Liver (tissue), 3 donors: ENCODE data around the gene UBE2A.

ENCODE experiments used
- EGR1 ChIP-seq, 2 donors: IDR thresholded peaks; 2 replicates each; pipeline ENCODE4 v1.6.1; 2016 to 2018; ENCODE audit warnings: antibody characterized with exemption in 2 of 2, low read depth in 2 of 2
- FOXA1 ChIP-seq: IDR thresholded peaks from 2 replicates; pipeline ENCODE4 v1.6.1; 2016; ENCODE audit warnings: antibody characterized with exemption
- JUND ChIP-seq, 2 donors: IDR thresholded peaks; 2 replicates each; pipeline ENCODE4 v1.6.1; 2016; ENCODE audit warnings: antibody characterized with exemption in 2 of 2
- NR2F2 ChIP-seq: IDR thresholded peaks from 2 replicates; pipeline ENCODE4 v1.6.1; 2016; ENCODE audit warnings: antibody characterized with exemption
- RAD21 ChIP-seq, 2 donors: IDR thresholded peaks; 2 replicates each; pipeline ENCODE4 v1.6.1; 2016; ENCODE audit warnings: antibody characterized with exemption in 2 of 2, mild to moderate bottlenecking in 2 of 2
- RXRA ChIP-seq, 2 donors: IDR thresholded peaks; 2 replicates each; pipeline ENCODE4 v1.6.1; 2017 to 2018; ENCODE audit warnings: antibody characterized with exemption in 2 of 2, mild to moderate bottlenecking in 1 of 2
- SP1 ChIP-seq: IDR thresholded peaks from 2 replicates; pipeline ENCODE4 v1.6.1; 2018; ENCODE audit warnings: antibody characterized with exemption, mild to moderate bottlenecking
- TAF1 ChIP-seq: conservative IDR thresholded peaks from 2 replicates; pipeline ENCODE4 v1.6.1; 2016; ENCODE audit warnings: antibody characterized with exemption, mild to moderate bottlenecking
- YY1 ChIP-seq: IDR thresholded peaks from 2 replicates; pipeline ENCODE4 v1.6.1; 2016; ENCODE audit warnings: antibody characterized with exemption, mild to moderate bottlenecking
- TF ChIP-seq, protein P1 (sequence below): fragments of 150-350 bp; IDR thresholded peaks from 2 replicates; pipeline ENCODE4 v1.5.1; 2017; ENCODE audit warnings: improper control_type of control experiment, low read depth, low read length; ENCODE audit not compliant: missing input control
- TF ChIP-seq, protein P2 (sequence below): IDR thresholded peaks from 2 replicates; pipeline ENCODE4 v1.6.1; 2016; ENCODE audit warnings: antibody characterized with exemption, mild to moderate bottlenecking
- TF ChIP-seq, protein P3 (sequence below): IDR thresholded peaks from 2 replicates; pipeline ENCODE4 v1.6.1; 2016; ENCODE audit warnings: antibody characterized with exemption
- donor health status: healthy.
- donor health status: healthy.

DNA sequence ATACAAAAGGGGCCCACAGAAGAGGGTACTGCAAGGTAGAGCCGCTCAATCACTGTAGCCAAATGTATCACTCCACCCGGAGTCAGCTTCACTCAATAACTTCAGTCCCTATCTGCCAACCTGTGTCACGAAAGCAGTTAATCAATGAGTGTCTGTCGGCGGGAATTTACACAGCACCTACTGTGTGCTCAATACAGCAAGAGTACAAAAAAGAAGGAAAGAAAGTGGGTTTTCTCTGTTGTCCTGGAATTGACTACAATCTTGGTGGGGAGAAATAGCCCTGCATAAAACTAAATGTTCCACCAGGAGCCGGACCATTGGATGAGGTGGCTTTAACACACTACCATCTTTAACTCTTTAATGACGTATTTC lies 32.6 kb downstream of the UBE2A start:
- TF ChIP-seq, protein P1, sequence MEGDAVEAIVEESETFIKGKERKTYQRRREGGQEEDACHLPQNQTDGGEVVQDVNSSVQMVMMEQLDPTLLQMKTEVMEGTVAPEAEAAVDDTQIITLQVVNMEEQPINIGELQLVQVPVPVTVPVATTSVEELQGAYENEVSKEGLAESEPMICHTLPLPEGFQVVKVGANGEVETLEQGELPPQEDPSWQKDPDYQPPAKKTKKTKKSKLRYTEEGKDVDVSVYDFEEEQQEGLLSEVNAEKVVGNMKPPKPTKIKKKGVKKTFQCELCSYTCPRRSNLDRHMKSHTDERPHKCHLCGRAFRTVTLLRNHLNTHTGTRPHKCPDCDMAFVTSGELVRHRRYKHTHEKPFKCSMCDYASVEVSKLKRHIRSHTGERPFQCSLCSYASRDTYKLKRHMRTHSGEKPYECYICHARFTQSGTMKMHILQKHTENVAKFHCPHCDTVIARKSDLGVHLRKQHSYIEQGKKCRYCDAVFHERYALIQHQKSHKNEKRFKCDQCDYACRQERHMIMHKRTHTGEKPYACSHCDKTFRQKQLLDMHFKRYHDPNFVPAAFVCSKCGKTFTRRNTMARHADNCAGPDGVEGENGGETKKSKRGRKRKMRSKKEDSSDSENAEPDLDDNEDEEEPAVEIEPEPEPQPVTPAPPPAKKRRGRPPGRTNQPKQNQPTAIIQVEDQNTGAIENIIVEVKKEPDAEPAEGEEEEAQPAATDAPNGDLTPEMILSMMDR, result no peak
- TF ChIP-seq RXRA (IDR thresholded peaks at IDR 0.05) (no peak), RAD21 (IDR thresholded peaks at IDR 0.05) (no peak), SP1 (no peak), TAF1 (no peak), NR2F2 (no peak), YY1 (no peak), JUND (IDR thresholded peaks at IDR 0.05) (no peak), EGR1 (IDR thresholded peaks at IDR 0.05; ENCODE audit: low read depth in 2 of 2) (no peak), FOXA1 (no peak)
- TF ChIP-seq, protein P2, sequence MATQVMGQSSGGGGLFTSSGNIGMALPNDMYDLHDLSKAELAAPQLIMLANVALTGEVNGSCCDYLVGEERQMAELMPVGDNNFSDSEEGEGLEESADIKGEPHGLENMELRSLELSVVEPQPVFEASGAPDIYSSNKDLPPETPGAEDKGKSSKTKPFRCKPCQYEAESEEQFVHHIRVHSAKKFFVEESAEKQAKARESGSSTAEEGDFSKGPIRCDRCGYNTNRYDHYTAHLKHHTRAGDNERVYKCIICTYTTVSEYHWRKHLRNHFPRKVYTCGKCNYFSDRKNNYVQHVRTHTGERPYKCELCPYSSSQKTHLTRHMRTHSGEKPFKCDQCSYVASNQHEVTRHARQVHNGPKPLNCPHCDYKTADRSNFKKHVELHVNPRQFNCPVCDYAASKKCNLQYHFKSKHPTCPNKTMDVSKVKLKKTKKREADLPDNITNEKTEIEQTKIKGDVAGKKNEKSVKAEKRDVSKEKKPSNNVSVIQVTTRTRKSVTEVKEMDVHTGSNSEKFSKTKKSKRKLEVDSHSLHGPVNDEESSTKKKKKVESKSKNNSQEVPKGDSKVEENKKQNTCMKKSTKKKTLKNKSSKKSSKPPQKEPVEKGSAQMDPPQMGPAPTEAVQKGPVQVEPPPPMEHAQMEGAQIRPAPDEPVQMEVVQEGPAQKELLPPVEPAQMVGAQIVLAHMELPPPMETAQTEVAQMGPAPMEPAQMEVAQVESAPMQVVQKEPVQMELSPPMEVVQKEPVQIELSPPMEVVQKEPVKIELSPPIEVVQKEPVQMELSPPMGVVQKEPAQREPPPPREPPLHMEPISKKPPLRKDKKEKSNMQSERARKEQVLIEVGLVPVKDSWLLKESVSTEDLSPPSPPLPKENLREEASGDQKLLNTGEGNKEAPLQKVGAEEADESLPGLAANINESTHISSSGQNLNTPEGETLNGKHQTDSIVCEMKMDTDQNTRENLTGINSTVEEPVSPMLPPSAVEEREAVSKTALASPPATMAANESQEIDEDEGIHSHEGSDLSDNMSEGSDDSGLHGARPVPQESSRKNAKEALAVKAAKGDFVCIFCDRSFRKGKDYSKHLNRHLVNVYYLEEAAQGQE, result no peak
- TF ChIP-seq, protein P3, sequence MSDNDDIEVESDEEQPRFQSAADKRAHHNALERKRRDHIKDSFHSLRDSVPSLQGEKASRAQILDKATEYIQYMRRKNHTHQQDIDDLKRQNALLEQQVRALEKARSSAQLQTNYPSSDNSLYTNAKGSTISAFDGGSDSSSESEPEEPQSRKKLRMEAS, result no peak
